ENCODE measurements around the gene VWF.

GRCh38 chr12:6034596-6034995 lies 89.9 kb downstream of the VWF start:
- TF ChIP-seq, protein P1, sequence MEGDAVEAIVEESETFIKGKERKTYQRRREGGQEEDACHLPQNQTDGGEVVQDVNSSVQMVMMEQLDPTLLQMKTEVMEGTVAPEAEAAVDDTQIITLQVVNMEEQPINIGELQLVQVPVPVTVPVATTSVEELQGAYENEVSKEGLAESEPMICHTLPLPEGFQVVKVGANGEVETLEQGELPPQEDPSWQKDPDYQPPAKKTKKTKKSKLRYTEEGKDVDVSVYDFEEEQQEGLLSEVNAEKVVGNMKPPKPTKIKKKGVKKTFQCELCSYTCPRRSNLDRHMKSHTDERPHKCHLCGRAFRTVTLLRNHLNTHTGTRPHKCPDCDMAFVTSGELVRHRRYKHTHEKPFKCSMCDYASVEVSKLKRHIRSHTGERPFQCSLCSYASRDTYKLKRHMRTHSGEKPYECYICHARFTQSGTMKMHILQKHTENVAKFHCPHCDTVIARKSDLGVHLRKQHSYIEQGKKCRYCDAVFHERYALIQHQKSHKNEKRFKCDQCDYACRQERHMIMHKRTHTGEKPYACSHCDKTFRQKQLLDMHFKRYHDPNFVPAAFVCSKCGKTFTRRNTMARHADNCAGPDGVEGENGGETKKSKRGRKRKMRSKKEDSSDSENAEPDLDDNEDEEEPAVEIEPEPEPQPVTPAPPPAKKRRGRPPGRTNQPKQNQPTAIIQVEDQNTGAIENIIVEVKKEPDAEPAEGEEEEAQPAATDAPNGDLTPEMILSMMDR (IDR thresholded peaks at IDR 0.05; ENCODE audit: low read length), result no peak
- no peak for TF ChIP-seq EZH2phosphoT487 (IDR thresholded peaks at IDR 0.05; ENCODE audit: low read length)

Measured in MM.1S (cell line).